HG03103 (cell line): ENCODE data around the gene ATN1.

Experiments used
- ATAC-seq: cut with Tn5 transposase; IDR thresholded peaks from one replicate; pipeline ENCODE4 v1.9.1; 2021; ENCODE audit warnings: low read depth; ENCODE audit not compliant: unreplicated experiment

The ATN1 gene

GRCh38 chr12:6944381-6945186 lies 16.8 kb downstream of the ATN1 start:
- ATAC-seq, result peak; percentile 43

GRCh38 chr12:6945613-6946012 lies 17.9 kb downstream of the ATN1 start:
- no peak for ATAC-seq

GRCh38 chr12:6946033-6946919 lies 18.5 kb downstream of the ATN1 start:
- no peak for ATAC-seq

- no peak for ATAC-seq
Observed at GRCh38 chr12:6946920-6947374, 19.2 kb downstream of the ATN1 start.

- ATAC-seq, result no peak
Observed at GRCh38 chr12:6947615-6948014, 19.9 kb downstream of the ATN1 start.

GRCh38 chr12:6948873-6949594 lies 21.3 kb downstream of the ATN1 start:
- no peak for ATAC-seq

- ATAC-seq, result no peak
Observed at GRCh38 chr12:6950401-6950801, 22.6 kb downstream of the ATN1 start.

- no peak for ATAC-seq
Observed at GRCh38 chr12:6950811-6951540, 23.2 kb downstream of the ATN1 start, which contains the start of gene PTPN6. Gene PTPN6 (plus strand): TSS chr12:6951356. CDS start chr12:6951513, 157 bp downstream.

GRCh38 chr12:6951551-6952120 lies 23.9 kb downstream of the ATN1 start:
- no peak for ATAC-seq

GRCh38 chr12:6952121-6952862 lies 24.5 kb downstream of the ATN1 start:
- ATAC-seq, result no peak

- no peak for ATAC-seq
Observed at GRCh38 chr12:6952863-6953441, 25.2 kb downstream of the ATN1 start.

- ATAC-seq, result peak; percentile 35
Observed at GRCh38 chr12:6953442-6954315, 25.9 kb downstream of the ATN1 start.

- no peak for ATAC-seq
Observed at GRCh38 chr12:6954316-6955107, 26.8 kb downstream of the ATN1 start.

- ATAC-seq, result no peak
Observed at GRCh38 chr12:6955108-6956020, 27.6 kb downstream of the ATN1 start.

- ATAC-seq, result no peak
Observed at GRCh38 chr12:6956021-6956727, 28.4 kb downstream of the ATN1 start.
